ENCODE data around the gene TMEM238.

DNA sequence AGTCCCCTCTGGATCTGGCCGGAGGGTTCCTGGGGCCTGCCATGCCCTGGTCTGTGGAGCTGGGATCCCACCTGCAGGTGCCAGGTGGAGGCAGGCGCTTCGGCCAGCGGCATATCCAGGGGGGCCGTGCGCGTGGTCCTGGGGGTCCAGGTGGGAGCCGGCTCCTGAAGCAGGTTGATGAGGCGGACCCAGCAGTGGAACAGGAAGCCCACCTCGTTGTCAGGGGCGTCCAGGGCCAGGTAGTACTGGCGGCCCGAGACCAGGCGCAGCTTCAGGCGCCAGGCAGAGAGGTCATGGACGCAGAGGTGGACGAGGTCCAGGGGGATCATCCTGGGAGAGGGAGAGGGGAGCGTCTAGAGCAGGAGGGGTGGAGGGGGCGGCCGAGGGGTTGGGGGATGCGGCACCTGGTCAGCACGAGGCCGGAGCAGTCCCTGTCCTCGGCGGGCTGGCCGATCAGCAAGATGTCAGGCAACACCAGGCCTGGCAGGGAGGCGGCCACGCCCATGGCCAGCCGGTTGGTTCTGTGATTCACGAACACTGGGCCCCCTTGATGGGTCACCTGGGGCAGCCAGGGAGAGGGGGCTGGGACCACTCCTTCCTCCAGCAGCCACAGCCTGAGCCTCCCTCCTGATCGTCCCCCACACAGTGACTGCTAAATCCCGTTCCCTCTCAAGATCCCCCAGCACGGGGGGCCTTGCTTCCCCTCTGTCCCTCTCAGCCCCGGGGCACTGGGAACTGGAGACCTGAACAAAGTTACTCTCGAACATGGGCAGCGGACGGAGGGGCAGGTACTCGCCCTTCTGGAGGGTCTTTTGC lies 21.7 kb downstream of the TMEM238 start:
- TF ChIP-seq, protein P1, sequence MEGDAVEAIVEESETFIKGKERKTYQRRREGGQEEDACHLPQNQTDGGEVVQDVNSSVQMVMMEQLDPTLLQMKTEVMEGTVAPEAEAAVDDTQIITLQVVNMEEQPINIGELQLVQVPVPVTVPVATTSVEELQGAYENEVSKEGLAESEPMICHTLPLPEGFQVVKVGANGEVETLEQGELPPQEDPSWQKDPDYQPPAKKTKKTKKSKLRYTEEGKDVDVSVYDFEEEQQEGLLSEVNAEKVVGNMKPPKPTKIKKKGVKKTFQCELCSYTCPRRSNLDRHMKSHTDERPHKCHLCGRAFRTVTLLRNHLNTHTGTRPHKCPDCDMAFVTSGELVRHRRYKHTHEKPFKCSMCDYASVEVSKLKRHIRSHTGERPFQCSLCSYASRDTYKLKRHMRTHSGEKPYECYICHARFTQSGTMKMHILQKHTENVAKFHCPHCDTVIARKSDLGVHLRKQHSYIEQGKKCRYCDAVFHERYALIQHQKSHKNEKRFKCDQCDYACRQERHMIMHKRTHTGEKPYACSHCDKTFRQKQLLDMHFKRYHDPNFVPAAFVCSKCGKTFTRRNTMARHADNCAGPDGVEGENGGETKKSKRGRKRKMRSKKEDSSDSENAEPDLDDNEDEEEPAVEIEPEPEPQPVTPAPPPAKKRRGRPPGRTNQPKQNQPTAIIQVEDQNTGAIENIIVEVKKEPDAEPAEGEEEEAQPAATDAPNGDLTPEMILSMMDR (IDR thresholded peaks at IDR 0.05; ENCODE audit: insufficient read depth, low read length, poor library complexity, severe bottlenecking), result no peak
- TF ChIP-seq EZH2phosphoT487 (conservative IDR thresholded peaks at IDR 0.05; ENCODE audit: low read length), result no peak

Measured in SU-DHL-6 (cell line).